Activated CD4-positive, alpha-beta T cell treated with anti-CD3 and anti-CD28 coated beads for 4 hours (primary cell): ENCODE results near the gene EEF1AKMT4.

Experiments
- DNase-seq, 2 donors: peaks; one replicate each; pipeline ENCODE4 v3.0.0-alpha.2; 2020

The EEF1AKMT4 gene

DNA sequence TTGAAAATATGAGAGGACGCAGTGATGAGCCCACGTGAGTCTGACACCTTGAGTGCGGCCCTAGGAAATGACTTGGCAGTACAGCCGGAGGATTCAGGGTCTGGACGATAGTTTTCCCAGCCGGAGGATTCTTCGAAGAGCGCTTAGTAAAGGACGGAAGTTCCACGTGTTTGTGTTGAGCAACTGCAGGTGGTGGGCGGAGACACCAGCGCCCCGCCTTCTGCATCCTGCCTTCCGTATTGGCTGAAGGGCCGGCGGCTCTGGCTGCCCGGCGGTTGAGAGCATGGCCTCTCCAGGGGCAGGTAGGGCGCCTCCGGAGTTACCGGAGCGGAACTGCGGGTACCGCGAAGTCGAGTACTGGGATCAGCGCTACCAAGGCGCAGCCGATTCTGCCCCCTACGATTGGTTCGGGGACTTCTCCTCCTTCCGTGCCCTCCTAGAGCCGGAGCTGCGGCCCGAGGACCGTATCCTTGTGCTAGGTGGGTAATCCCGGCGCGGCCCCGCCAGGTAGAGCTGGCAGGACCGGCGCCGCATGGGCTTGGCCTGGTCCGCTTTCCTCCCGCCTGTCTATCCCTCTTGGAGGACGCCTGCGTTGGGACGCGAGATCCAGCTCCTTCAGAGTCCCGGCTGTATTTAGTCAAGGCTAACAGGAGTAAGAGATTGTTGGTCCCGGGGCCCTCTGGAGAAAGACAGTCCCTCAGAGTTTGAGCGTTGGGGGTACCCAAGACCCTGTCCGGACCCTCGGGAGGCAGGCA is at the start of gene EEF1AKMT4:
EEF1AKMT4 (plus strand) TSS at position 261 of the 755 bp plus-strand sequence; CDS start at position 284, 23 bp downstream.
- DNase-seq, result peak; percentile 94 to 95

DNA sequence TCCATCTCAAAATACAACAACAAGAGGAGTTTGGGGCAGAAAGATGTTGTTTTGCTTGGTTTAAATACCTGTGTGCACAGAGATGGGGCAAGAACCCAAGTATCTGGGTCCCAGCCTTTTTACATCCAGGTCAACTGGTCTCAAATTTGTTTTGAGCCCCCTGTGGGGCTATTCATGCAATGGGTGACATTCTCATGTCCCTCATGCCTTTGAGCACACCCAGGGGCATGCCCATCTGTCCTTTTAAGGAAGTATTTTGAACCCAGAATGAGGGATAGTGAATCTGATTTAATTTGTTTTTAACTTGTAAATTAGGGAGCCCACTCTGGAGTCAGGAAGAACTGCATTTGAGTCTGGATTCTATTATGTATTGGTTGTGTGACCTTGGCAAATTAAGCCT is 48.6 kb upstream of the EEF1AKMT4 start:
- DNase-seq, result no peak

DNA sequence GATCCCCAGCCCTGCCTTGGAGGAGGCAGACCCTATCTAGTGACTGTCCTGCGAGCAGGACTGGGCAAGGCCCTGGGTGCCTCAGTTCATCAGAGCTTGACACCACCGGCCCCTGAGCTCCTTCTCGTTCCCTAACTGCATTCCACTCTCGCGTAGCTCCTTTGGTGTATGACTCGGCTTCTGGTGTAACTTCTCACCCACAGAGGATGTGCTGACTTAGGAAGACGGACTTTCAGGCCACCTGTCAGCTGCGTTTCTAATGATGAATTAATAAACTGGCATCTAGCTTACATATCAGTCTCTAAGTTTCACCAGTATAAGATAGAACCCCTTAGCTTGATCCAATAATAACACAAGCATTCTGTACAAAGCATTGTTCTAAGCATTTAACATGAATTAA is 45.9 kb upstream of the EEF1AKMT4 start:
- no peak for DNase-seq

DNA sequence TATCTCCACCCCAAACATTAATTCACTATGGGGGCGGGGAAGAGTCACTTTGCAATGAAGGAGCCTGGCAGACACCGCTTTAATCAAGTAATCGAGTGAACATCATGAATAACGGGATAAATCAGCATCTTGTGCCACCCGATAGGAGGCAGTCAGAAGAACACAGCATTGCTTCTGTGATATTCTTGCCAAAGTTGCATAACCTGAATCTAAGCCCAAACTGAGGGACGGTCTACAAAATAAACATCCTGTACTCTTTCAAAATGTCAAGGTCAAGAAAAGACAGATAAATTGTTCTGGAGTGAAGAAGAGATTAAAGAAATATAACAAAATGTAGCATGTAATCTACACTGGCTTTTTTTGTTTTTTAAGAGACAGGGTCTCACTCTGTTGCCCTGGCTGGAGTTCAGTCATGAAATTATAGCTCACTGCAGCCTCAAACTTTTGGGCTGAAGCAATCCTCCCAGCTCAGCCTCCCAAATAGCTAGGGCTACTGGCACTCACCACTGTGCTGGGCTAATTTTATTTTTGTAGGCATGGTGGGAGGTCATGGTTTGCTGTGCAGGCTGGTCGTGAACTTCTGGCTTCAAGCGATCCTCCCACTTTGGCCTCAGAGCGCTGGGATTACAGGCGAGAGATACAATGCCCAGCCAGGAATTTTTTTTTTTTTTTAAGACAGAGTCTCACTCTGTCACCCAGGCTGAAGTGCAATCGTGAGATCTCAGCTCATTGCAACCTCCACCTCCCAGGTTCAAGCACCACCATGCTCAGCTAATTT is 40.1 kb upstream of the EEF1AKMT4 start:
- DNase-seq, result no peak

DNA sequence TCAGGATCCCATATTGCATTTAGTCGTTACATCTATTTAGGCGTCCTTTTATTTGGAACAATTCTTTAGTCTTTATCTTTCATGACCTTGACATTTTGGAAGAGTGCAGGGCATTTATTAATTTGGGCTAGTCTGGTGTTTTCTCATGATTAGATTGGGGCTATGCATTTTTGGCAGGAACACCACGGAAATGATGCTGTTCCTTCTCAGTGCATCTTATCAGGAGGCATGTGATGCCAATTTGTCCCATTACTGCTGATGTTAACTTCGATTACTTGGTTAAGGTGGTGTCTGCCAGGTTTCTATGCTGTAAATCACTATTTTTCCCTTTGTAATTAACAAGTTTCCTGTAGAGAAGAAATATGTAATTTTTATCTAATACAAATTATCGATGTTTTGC is 38.2 kb upstream of the EEF1AKMT4 start:
- DNase-seq, result no peak

DNA sequence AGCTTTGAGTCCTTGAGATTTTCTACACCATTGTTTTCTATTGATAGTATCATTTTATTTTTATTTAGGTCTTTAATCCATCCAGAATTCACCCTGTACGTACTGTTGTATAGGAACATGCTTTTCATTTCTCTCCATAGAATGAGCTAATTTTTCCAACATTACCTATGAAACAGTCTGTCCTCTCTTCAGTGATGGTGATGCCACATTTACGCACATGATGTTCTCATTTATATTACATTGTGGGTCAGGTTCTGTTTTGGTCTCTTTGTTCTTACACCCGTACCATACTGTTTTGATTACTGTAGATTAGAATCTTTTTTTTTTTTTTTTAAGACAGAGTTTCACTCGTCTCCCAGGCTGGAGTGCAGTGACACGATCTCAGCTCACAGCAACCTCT is 37.8 kb upstream of the EEF1AKMT4 start:
- DNase-seq, result no peak

DNA sequence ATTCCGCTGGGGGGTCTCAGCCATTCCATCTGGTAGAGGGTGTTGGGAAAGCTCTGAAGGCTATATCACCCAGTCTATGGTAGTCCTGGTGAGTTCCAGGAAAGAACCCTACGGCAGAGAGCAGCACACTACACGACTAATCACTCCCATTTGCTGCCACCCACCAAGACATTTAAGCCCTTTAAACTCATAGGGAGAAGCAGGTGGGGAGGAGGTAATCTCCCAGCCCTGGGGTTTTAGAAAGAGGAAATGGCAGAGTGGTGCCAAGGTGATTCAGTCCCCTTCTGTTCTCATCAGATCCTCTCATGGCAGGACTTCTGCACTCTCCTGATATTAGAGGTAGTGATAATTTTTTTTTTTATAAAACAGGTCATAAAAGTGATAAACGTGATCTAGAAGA is 30.7 kb upstream of the EEF1AKMT4 start:
- no peak for DNase-seq

DNA sequence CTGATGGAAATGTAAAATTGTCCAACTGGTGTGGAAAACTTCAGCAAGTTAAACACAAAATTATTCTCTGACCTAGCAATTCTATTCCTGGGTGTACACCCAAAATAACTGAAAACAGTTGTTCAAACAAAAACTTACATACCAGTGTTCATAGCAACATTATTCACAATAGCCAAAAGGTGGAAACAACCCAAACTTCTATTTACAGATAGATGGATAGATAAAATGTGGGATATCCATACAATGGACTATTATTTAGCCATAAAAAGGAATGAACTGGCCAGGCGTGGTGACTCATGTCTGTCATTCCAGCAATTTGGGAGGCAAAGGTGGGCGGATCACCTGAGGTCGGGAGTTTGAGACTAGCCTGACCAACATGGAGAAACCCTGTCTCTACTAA is 27.0 kb upstream of the EEF1AKMT4 start:
- DNase-seq, result no peak

DNA sequence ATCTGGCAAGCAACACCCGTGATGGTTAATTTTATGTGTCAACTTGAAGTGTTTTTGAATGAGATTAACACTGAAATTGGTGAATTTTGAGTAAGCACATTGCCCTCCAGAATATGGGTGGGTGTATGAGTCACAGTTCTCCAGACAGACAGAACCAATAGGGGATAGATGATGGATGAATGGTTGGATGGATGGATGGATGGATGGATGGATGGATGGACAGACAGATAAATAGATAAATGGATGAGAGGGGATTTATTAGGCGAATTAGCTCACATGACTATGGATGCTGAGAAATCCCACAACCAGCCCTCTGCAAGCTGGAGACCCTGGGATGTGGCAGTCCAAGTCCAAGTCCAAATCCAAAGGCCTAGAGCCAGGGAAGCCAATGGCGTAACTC is 25.5 kb upstream of the EEF1AKMT4 start:
- DNase-seq, result no peak

DNA sequence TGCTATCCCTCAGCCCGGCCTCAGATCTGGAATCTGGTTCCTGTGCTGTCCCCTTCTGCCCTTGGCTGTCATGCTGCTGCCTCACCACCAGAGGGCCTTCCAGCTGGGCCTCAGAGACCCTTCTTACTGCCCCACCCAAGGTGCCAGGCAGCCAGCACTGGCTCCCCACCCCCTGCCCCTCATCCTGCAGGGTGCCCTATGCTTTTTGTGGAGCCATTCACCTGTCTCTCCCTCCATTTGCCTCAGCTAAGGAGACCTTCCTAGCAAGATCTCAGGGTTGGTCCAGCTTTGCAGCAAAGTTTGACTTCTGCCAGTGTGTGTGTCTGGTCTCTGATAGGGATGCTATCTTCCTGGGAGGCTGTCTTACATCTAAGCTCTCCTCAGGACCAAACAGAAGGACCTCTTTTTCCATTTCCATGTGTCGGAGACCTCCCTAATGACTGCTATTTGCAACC is 22.0 kb upstream of the EEF1AKMT4 start:
- DNase-seq, result peak; percentile 55 to 58

DNA sequence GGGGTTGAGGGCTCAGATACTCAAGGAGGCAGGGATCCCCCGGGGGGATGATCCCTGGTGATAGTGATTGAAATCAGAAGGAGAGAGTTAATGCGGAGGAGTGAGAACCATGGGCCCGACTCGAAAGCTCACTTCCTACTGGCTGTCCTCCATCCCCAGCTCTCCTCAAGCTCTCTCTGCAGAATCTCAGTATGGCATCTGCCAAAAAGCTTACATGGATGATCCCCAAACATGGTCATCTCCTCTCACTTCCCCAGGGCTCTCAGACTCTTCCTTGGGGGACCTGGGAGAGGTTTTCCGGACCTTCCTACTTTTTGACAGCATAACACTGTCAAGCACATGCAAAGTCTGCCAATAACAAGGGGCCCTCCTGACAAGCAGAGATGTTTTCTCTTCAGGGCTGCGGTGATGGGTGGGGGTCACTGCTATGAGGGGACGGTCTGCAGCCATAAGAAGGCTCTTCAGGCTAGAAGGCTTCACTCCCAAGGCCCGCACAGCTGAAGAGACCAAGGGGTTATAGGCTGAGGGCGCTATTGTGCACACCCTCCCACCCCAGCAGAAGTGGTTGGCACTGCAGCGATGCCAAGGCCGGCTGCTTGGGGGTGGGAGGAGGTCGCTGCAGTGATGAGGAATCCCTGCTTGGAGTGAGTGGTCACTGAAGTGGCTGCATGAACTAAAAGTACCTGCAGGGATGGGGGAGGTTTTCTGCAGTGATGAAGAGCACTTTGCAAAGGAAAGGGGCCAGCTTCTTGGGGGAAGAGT is 20.9 kb upstream of the EEF1AKMT4 start:
- no peak for DNase-seq

DNA sequence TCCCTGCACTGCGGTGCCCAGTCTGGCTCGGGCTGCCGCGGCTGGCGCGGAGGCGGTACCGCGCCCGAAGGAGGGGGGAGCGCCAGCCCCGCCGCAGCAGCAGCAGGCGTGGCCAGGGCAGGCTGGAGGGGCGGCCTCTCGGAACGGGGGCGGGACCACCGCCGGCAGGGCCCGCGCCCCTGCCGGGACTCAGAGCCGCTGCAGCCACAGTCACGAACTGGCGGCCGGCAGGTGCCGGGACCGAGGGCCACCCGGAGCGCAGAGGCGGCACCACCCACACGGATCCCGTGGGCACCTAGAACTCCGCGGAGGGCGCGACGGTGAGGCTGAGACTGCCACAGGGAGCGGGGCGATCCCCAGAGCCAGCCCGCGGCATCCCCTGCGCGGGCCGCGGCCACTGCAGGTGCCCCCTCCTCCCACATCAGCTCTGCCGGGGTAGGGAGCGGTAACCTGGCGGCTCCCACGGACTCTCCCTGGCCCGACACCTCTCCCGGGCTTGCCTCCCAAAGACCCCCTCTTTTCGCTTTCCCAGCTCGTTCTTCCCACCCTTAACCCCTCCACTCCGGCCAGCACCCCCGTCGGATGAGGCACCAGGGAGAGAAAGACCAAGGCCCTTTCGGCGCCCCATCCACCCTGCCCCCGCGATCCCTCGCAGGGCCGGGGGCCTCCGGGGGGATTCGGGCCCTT is 19.9 kb upstream of the EEF1AKMT4 start, which contains the start of gene VWA5B2:
VWA5B2 (plus strand) TSS at position 192 of the 687 bp plus-strand sequence. CDS start 944 bp downstream, outside the sequence.
- peak; percentile 60 to 67 for DNase-seq

DNA sequence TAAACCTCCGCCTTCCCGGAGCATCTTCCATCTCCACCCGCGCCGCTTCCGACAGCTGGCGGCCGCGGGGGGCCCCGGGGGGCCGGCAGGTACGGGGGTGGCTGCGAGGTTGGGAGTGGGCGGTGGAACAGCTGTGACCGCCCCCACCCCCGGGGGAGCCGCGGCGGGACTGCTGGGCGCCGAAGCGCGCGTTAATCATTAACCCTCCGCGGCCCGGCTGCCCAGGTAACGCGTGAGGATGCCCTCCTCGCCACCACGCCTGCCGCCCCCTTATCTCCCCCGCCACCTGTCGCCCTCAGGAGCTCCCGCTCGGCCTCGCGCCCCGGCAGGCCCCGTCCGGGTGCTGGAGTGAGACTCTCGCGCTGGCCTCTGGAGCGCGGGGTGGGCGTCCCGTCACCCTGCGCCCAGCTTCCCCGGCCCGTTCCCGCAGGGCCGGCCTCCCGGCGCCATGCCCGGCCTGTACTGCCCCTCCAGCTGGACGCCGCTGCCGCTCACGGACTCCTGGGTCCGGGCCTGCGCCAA is 19.3 kb upstream of the EEF1AKMT4 start:
- DNase-seq, result peak in 1 of 2 donors; percentile 30

DNA sequence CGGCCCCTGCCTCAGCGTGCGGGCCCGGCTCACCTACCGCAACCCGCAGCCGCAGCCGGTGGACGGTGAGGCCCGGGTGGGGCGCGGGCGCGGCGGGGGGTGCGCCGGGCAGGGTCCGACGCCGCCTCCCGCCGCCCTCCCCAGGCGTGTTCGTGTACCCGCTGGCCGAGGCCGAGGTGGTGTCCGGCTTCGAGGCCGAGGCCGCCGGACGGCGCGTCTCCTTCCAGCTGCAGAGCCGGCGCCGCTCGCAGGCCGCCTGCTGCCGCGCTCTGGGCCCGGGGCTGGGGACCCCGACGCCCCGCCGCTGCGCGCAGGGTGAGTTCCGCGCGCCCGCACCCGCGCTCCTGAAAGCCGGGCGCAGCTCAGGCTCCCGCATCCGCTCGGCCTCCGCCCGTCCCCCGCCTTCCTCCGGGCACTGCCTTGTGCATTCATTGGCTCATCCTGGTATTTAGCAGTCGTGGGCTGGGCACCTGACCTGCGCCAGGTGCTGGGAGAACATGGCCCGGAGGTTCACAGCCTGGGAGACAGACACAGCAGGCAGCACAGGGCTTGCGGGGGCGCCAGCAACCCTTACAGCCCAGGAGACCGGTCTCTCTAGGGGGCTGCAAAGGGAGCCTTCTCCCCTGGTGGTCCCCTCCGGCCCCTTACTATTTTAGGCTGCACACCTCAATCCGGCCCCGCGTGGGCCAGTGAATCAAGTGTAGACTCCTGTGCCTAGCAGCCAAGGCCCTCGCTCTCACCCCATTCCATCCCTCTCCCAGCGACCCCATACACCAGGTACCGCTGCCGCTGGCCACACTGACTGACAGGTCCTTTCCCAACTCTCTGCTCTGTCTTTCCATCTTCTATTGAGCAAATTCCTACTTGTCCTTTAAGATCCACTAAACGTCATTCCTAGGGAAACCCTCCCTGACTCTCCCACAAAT is 18.6 kb upstream of the EEF1AKMT4 start:
- DNase-seq, result no peak

DNA sequence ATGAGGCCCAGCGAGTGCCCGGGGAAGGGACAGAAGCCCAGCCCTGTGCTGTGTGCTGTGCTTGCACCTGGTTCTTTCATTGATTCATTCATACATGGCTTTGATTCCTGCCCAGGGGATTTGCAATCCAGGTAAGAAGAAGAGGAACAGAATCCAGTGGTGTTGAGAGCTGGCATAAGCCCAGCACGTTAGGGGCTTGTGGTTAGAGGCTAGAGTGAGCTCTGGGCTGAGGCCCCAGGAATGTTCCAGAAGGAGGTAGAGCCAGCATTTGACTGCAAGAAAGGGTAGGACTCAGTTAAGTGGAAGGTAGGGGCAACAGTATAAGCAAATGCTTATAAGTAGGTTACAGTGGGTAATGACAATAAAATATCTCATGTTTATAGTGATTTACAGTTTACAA is 17.8 kb upstream of the EEF1AKMT4 start:
- no peak for DNase-seq

DNA sequence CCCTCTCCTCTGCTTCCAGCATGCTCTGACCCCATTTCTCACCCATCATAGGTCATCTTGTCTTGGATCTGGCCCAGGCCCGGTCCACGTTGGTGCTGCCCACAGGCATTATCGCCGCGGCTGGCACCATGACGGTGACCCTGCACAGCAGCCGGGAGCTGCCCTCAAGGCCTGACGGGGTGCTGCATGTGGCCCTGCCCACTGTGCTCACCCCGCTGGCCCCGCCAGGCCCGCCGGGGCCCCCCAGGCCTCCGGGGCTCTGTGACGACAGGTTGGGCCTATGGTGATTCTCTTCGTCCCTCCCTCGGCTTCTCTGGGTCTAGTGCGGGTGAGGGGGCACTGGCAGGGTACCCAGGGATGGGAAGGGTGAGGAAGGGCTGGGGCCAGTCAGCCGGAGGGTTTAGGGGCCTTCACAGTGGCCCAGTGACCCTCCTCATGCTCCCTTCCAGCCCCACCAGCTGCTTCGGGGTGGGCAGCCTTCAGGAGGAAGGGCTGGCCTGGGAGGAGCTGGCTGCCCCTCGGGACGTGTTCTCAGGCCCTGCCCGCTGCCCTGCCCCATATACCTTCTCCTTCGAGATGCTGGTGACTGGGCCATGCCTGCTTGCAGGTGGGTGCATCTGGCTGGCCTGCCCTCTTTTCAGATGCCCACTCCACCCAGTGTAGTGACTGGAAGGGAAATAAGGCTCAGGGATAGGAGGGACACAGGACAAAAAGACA is 16.2 kb upstream of the EEF1AKMT4 start:
- DNase-seq, result no peak

DNA sequence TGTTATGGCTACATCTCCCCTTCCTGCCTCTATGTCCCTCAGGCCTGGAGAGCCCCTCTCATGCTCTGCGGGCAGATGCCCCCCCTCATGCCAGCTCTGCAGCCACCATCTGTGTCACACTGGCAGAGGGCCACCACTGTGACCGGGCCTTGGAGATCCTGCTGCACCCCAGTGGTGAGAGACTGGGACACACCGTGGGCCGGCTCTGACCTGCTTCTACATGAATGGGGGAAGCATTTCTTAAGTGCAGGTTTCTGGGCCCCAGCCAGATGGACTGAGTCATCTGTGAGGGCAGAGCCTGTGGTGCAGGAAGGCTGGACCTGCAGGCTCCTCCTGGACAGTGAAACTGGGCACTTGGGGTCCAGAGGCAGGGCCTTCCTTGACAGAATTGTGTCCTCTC is 15.2 kb upstream of the EEF1AKMT4 start:
- DNase-seq, result no peak

DNA sequence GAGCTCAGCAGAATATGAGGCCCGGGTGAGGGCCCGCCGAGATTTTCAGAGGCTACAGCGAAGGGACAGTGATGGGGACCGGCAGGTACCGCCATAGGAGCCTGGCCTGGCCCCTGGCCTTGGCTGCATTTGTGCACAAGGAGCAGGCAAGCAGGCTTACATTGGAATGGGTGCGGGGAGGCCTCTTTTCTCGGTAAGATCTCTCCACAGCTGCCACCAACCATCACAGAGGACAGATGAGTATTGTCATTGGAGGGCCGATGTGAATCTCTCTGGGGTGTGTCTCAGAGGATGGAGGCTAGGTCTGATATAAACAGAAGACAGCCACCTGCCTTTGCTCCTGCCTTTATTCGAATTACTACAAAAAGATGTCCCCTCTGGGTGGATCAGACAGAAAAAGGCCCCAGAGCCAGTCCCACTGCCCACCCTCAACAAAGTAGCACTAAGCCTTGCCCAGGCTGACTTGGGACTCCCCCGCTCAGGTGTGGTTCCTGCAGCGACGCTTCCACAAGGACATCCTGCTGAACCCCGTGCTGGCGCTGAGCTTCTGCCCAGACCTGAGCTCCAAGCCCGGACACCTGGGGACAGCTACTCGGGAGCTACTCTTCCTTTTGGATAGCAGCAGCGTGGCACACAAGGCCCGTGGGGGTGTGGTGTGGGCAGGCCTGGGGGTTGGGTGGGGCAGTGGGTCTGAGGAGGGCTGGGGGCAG is 14.6 kb upstream of the EEF1AKMT4 start:
- no peak for DNase-seq

DNA sequence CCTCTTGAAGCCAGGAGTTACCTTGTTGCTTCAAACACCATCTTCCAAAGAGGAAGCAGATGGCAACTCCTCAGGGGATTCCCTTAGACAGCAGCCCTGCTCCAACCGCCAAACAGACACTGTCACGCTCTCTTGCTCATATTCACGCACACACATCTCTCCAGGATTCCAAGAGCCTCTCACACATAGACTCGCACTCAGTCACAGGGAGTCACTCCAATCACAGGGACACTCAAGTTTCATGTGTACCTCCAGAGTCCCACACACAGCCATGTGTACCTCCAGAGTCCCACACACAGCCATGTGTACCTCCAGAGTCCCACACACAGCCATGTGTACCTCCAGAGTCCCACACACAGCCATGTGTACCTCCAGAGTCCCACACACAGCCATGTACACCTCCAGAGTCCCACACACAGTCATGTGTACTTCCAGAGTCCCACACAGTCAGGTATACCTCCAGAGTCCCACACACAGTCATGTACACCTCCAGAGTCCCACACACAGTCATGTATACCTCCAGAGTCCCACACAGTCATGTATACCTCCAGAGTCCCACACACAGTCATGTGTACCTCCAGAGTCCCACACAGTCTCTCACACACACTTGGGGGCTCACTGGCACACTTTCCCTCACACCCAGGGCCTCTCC is 14.0 kb upstream of the EEF1AKMT4 start:
- DNase-seq, result no peak
